Loucy (cell line): ENCODE results near the gene OPTN.

Source experiments
- H2AFZ ChIP-seq: fragments of 200-600 bp; sonication (generic); 2 replicates; pipeline ENCODE4 v1.6.0; 2016; ENCODE audit warnings: antibody characterized with exemption, mild to moderate bottlenecking, low read length, moderate library complexity
- H3F3A ChIP-seq: fragments of 200-600 bp; 2 replicates; pipeline ENCODE4 v1.6.0; 2016; ENCODE audit warnings: antibody characterized with exemption, low read depth, mild to moderate bottlenecking
- H3K27me3 ChIP-seq: fragments of 200-600 bp; sonication (generic); 2 replicates; pipeline ENCODE4 v1.6.1; 2014; ENCODE audit warnings: low read length, mild to moderate bottlenecking; ENCODE audit not compliant: insufficient read depth, poor library complexity, severe bottlenecking
- H3K36me3 ChIP-seq: fragments of 200-600 bp; sonication (generic); 2 replicates; pipeline ENCODE4 v1.6.1; 2016; ENCODE audit warnings: low read length; ENCODE audit not compliant: insufficient read depth
- H3K4me1 ChIP-seq: fragments of 200-600 bp; sonication (generic); 2 replicates; pipeline ENCODE4 v1.5.1; 2014; ENCODE audit warnings: low read length, mild to moderate bottlenecking; ENCODE audit not compliant: insufficient read depth, poor library complexity, severe bottlenecking
- H3K4me2 ChIP-seq: fragments of 200-600 bp; sonication (generic); 2 replicates; pipeline ENCODE4 v1.6.0; 2014; ENCODE audit warnings: antibody characterized with exemption, low read length, low read depth, mild to moderate bottlenecking; ENCODE audit not compliant: poor library complexity, severe bottlenecking
- H3K4me3 ChIP-seq: fragments of 200-600 bp; sonication (generic); 2 replicates; pipeline ENCODE4 v1.5.1; 2014; ENCODE audit warnings: low read length, mild to moderate bottlenecking, mixed read lengths; ENCODE audit not compliant: poor library complexity, severe bottlenecking
- H3K79me2 ChIP-seq: fragments of 200-600 bp; sonication (generic); 2 replicates; pipeline ENCODE4 v1.6.1; 2014; ENCODE audit warnings: low read length; ENCODE audit not compliant: insufficient read depth
- H3K9ac ChIP-seq: fragments of 200-600 bp; sonication (generic); 2 replicates; pipeline ENCODE4 v1.6.0; 2014; ENCODE audit warnings: mild to moderate bottlenecking, low read depth, low read length, moderate library complexity; ENCODE audit not compliant: poor library complexity, severe bottlenecking
- H3K9me2 ChIP-seq: fragments of 200-600 bp; sonication (generic); replicated peaks from 2 replicates; pipeline ENCODE4 v1.6.1; 2016; ENCODE audit warnings: low read depth, low read length, mixed read lengths
- H3K9me3 ChIP-seq: fragments of 200-600 bp; sonication (generic); 2 replicates; pipeline ENCODE4 v1.6.1; 2014; ENCODE audit warnings: mild to moderate bottlenecking, antibody characterized with exemption, low read length, low read depth; ENCODE audit not compliant: insufficient read depth
- H4K20me1 ChIP-seq: fragments of 200-600 bp; sonication (generic); 2 replicates; pipeline ENCODE4 v1.6.0; 2014; ENCODE audit warnings: antibody characterized with exemption, low read length, mild to moderate bottlenecking; ENCODE audit not compliant: insufficient read depth, poor library complexity, severe bottlenecking
- EZH2phosphoT487 ChIP-seq: fragments of 200-600 bp; IDR thresholded peaks from 2 replicates; pipeline ENCODE4 v1.6.1; 2018; ENCODE audit warnings: antibody characterized with exemption, mild to moderate bottlenecking, moderate library complexity, borderline replicate concordance
- TF ChIP-seq, protein P1 (sequence below): fragments of 200-600 bp; sonication (generic); conservative IDR thresholded peaks from 2 replicates; pipeline ENCODE4 v1.5.1; 2014; ENCODE audit warnings: mild to moderate bottlenecking, antibody characterized with exemption, low read length

OPTN gene

DNA sequence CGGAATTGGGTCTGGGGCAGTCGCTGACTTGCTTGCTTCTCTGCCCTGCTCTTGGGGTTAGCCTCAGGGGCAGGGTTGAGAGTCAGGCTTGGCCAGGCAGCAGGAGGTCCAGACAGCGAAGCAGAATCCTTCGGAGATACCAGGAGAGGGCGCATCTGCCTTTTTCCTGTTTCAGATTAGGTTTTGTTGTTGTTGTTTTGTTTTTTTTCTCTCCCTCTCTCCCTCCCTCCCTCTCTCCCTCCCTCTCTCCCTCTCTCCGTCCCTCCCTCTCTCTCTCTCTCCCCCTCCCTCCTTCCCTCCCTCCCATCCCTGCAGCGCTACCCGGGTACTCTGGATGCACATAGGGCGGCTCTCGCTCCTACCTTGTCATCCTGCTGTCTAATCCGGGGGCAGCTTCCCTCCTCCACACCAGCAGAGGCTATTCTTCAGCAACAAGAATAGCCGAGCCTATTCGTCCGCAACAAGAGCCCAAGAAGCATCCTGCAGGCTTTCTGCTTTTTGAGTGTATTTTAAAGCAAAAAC, 758 bp upstream of the OPTN start:
- peaks cover 10% of the 10 kb centered on the region; the same call in 1 of the 2 replicates for H3K79me2 ChIP-seq
- H2AFZ ChIP-seq = peak overlapping the region; percentile 93
- H3K9ac ChIP-seq = peak overlapping the region; percentile 58
- TF ChIP-seq, protein P1, sequence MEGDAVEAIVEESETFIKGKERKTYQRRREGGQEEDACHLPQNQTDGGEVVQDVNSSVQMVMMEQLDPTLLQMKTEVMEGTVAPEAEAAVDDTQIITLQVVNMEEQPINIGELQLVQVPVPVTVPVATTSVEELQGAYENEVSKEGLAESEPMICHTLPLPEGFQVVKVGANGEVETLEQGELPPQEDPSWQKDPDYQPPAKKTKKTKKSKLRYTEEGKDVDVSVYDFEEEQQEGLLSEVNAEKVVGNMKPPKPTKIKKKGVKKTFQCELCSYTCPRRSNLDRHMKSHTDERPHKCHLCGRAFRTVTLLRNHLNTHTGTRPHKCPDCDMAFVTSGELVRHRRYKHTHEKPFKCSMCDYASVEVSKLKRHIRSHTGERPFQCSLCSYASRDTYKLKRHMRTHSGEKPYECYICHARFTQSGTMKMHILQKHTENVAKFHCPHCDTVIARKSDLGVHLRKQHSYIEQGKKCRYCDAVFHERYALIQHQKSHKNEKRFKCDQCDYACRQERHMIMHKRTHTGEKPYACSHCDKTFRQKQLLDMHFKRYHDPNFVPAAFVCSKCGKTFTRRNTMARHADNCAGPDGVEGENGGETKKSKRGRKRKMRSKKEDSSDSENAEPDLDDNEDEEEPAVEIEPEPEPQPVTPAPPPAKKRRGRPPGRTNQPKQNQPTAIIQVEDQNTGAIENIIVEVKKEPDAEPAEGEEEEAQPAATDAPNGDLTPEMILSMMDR = no peak; the same call in 1 of the 2 replicates
- no peak for TF ChIP-seq EZH2phosphoT487
- H3K9me3 ChIP-seq = no peaks in the 10 kb centered on the region
- no peaks in the 10 kb centered on the region for H4K20me1 ChIP-seq
- H3K4me3 ChIP-seq = peak overlapping the region; percentile 75
- H3F3A ChIP-seq = no peaks in the 10 kb centered on the region
- H3K27me3 ChIP-seq = no peaks in the 10 kb centered on the region
- H3K36me3 ChIP-seq = no peaks in the 10 kb centered on the region
- H3K9me2 ChIP-seq = no peaks in the 10 kb centered on the region
- peak overlapping the region; percentile 71 for H3K4me2 ChIP-seq
- peaks cover 16% of the 10 kb centered on the region for H3K4me1 ChIP-seq

DNA sequence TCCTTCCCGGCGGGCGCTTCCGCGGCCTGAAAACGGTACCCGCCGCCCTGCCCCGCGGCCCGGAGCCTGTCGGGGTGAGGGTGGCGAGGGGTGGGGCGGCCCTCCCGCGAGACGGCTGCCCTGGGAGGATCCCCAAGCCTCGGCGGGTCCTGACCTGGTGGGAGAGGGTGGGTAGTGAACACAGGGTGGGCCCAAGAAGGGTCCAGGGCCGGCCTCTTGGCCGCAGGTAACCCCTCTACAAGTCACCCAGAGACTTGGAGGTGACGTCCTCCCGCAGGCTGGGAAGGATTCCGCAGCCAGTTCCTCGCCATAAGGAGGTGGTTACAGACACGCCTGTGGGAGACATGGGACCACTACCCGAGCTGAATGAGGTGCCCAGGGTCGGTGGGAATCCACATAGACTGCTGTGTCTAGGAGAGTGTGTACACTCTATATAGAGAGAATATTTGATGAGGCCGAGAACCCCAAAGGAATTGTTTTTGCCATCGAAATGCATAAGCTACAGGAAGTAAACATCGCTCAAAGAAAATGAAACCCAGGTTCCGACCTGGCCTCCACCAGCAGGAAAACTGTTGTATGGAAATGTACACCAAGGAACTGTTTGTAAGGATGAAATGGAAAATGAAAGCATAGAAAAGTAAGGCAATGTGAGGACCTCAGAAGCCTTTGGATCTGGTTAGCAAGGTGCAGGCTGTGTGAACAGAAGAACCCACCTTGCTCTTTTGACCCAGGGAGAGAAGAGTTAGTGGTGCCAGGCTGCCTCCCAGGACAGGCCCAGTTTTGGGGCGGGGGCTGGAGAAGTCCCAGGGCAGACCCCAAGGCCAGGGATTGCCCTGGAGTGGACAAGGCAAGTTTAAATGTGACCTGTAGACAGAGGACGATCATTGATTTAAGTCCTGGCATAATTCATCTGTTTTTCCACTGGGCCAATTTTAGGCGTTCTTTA, 659 bp downstream of the OPTN start:
- no peak for TF ChIP-seq EZH2phosphoT487
- TF ChIP-seq, protein P1 = no peak
- Histone ChIP-seq H3K27me3 (no peaks in the 10 kb centered on the region), H4K20me1 (no peaks in the 10 kb centered on the region), H3K9me2 (no peaks in the 10 kb centered on the region), H3K4me1 (peaks cover 22% of the 10 kb centered on the region), H2AFZ (peak overlapping the region; percentile 65), H3F3A (no peaks in the 10 kb centered on the region), H3K79me2 (peaks cover 10% of the 10 kb centered on the region; the same call in 1 of the 2 replicates), H3K36me3 (no peaks in the 10 kb centered on the region), H3K4me2 (peak overlapping the region; percentile 75), H3K9ac (peak overlapping the region; percentile 78), H3K9me3 (no peaks in the 10 kb centered on the region), H3K4me3 (peak overlapping the region; percentile 75)

DNA sequence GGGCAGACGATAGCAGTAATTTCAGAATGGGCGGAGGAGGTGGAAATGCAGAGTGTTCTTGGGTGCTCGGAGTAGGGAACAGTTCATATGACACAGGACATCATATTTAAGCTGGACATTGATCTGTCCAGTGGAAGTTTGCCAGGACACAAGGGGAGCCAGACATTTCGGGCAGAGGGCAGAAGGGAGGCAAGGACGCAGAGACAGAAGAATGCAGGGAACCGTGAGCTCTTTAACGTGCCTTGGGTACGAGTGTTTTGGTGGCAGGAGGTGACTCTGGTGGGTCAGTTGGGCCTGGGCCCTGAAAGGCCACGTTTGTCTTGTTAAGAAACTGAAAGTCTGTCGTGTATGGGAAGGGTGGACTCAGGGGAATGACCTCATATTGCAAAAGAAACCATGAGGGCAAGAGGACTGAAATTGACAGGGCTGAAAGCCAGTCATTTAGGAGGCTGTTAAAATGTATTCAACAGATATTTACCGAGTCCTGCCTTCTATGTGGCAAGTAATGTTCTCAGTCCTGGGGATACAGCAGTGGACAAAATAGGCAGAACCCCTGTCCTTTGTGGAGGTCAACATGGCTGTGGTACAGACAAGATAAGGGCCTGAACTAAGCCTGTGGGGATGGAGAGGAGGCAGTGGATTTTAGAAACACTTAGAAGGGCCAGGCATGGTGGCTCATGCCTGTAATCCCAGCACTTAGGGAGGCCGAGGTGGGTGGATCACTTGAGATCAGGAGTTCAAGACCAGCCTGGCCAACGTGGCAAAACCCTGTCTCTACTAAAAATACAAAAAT, 2.2 kb downstream of the OPTN start:
- no peaks in the 10 kb centered on the region for H3K36me3 ChIP-seq
- peaks cover 15% of the 10 kb centered on the region for H3K4me1 ChIP-seq
- no peaks in the 10 kb centered on the region for H3F3A ChIP-seq
- H4K20me1 ChIP-seq = no peaks in the 10 kb centered on the region
- H3K9me3 ChIP-seq = no peaks in the 10 kb centered on the region
- H3K79me2 ChIP-seq = peaks cover 10% of the 10 kb centered on the region; the same call in 1 of the 2 replicates
- no peaks in the 10 kb centered on the region for H3K27me3 ChIP-seq
- peak overlapping the region; percentile 19 for H3K9ac ChIP-seq
- H3K9me2 ChIP-seq = no peaks in the 10 kb centered on the region
- peak overlapping the region; percentile 47 for H3K4me2 ChIP-seq
- no peak overlapping the region for H3K4me3 ChIP-seq
- TF ChIP-seq, protein P1 = no peak
- TF ChIP-seq EZH2phosphoT487 = no peak
- H2AFZ ChIP-seq = no peak overlapping the region
